OCI-M2 (cell line): ENCODE data around the gene TRIM41.
"Not testable (repeated sequence)": the region's sequence is repeated elsewhere in the genome, so short reads cannot be mapped to it uniquely, and the experiment has no call there.

Experiments used
- DNase-seq: peaks from one replicate; lab custom pipeline; 2025; ENCODE audit not compliant: unreplicated experiment; lab: John Stamatoyannopoulos, UW

The TRIM41 gene

DNA sequence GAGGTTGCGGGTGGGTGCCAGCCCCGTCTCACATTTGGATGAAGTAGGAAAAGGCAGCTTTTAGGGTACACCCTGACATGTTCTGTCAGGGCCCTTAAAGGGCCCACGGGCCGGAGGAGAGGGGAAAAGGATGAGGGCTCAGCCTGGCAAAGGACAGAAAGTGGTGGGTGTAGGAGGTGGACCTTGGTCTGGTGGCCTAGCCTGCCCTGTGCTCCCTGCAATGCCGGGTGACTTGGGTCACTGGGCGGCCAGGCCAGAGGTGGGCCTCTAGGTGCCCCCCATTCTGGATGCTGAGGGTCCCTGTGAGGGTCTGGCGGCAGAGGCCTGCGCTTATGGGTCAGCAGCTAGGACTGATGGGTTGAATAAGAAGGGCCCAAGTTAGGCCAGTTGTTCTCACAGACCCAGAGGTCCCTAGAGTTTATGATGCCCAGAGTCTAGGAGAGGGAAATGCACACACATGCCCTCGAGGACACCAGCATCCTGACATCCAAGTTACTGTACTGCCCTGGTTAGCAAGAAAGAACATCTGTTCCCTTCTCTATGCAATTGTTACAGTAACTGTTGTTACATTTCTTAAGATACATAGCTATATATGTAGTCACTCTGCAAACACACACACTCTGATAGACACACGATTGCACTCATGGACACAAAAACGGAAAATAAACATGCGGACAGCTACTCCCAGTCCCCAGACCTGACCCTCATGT lies 30.6 kb upstream of the TRIM41 start:
- no peak for DNase-seq

DNA sequence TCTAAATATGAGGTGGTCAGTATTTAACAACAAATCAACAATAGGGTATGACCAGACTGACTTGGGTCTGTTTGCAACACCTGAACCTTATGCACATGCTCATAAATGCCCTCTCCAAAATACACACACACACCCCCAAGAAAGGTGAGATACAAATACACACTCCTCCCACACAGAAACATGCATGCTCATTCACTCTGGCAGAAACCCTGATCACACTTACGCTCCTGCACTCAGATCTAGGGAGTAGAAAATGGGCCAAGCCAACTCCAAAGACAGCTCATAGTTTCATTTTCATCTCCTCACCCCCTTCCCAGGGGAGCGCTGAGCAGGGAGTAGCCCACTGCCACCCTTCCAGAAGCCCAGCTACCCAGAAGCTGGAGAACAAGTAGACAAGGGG lies 29.4 kb upstream of the TRIM41 start:
- no peak for DNase-seq

DNA sequence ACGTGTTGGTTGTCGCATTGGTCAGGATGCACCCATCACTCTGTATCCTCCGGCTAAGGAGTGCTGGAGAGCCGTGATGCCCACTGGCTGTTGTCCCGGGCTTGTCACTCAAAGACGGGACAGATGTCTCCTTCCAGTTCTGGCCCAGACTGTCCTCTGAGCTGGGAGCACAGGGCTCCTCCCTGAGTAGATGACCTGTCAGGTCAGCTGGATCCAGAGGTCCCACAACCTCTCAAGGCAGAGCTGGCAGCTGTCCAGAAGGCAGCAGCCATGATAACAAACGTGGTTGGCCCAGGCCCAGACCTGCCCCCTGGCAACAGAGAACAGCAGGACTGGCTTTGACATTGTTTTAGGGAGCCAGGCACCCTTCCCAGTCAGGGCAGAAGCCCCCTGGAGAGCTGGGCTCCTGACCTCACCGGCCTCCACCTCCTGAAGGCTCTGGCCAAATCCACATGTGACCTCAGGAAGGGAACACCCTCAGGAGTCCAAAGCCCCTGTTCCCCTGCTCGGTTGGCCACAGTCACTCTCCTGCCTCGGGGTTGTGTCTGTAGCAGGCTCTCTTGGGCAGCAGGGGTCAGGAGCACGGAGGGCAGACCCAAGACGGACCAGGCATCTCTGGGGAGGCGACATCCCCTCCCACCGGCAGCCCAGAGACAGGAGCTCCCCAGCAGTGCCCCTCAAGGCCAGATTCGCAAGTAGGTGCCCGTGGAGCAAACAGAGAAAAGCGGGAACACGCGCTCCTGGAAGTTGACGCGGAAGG lies 28.4 kb upstream of the TRIM41 start:
- no peak for DNase-seq

DNA sequence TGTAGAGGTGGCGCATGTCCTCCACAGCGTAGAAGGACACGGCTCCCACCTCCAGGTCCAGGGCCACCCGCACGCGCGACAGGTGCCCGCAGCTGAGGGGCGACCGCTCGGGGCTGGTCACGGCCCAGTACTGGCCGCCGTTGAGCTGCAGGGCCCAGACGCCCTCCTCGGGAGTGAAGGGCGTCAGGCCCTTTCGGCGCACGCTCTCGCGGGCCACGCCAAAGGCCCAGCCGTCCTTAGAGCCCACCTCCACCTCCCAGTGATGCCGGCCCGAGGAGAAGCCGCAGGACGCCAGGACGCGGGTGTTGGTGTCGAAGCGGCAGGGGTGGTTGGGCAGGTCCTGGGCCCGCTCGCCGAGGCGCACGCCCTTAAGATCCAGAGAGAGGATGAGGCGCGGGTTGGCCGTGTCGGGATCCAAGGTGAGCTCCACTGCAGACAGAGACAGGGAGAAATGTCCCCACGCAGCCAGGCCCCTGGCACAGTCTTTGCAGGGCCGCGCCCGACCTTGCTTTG lies 27.8 kb upstream of the TRIM41 start:
- DNase-seq, result no peak

DNA sequence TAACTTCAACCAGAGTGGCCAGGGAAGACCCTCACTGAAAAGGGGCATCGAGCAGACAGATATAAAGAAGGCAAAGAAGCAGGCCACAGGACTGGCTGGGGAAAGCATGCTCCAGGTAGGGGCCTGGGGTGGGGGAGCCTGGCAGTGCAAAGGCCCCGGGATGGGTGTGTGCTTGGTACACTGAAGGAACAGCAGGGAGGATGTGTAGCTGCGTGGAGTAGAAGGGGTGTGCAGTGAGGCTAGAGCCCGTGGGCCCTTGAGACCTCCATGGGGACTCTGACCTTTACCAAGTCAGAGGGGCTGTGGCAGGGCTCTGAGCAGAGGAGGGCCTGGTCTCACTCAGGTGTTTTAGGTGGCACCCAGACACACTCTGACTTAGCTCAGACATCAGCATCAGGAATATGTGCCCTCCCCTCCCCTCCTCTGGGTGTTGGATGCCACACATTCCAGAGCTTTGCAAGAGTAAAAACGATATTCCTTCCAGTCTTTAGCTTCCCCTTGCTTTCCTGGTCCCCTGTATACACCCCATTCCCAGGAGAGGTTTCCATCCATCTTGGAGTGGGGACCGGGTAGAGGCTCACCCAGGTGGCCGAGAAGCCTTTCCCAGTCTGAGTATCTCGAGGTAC lies 25.6 kb upstream of the TRIM41 start:
- no peak for DNase-seq

DNA sequence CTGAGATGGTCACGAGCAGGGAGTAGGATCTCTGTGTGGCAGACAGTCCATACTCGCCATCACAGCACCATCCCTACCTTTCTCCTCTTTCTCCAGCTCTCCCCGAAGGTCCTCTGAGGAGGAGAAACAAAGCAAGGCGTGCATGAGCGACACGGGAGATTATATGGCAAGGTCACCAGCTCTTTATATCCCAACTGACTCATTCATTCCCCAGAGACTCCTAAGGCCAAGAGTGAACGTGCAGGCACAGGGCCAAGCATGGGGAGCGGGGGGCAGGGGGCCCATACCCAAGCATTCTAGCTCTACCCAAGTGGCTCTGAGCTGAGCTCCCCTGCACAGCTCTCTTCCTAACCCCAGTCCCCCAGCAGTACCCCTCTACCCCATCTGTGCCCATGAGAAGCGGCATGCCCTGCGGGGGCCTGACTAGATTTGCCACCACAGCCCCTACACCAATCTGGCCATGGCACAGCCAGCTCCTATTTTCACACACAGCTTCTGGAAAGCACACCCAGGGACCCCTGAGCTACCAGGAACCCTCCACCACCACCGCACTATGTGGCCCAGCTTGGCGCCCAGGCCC lies 24.9 kb upstream of the TRIM41 start:
- DNase-seq, result no peak

DNA sequence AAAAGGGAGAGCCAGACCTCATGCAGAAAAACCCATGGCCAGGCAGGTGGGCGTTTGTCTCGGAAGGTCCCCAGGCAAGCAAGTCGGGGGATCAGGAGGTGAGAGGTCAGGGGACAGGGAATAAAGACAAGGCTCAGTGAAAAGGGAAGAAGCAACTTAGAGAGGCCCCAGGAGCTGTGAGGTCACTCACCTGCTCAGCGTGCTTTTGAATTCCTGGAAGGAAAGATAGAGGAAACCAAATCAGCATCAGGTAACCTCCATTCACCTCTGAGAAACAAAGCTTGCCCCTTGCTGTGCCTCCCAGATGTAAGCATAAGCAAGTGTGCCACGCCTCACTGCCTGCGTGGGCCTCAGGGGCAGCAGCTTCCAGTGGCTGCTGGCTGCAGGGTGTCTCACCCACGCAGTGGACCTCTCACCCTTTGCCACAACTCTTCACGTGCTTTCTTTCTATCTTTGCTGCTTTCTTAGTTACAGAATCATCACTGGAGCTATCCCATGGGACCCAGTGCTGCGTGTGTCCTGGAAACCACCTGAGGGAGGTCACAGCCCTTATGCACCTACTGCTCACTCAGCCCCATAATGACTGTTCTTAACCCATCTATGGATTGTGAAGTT lies 24.1 kb upstream of the TRIM41 start:
- DNase-seq, result no peak

DNA sequence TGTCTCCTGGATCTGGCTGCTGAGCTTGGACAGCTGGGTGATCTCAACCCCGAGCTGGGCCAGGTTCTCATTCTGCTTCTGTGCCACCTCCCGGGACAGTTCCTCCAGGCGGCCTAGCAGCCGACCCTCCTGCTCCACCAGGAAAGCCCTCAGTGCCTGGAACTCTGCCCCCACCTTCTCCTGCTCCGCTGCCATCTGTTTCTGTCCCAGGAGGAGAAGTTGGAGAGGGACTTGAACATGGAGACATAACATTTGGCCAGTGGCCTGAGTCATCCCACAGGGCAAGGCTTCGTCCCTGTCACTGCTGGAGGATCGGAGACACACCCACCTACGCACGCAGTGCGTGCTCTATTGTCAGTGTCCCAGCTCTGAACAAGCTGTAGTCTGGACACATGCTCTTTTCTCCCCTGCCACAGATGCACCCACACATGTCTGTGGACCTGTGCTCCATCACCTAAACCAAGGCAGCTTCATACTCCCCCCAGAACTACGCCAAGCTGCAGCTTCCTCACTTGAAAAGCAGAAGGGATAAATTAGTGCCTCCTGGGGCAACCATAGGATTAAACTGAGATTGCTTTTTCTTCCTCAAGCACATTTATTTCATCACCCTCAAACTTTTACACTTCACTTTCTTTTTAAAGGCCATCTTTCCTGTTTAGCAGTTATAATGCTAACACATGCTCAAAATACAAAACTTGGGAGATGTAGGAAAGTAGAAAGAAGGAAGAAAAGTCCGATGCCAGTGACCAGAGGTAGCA lies 23.0 kb upstream of the TRIM41 start:
- DNase-seq, result no peak

DNA sequence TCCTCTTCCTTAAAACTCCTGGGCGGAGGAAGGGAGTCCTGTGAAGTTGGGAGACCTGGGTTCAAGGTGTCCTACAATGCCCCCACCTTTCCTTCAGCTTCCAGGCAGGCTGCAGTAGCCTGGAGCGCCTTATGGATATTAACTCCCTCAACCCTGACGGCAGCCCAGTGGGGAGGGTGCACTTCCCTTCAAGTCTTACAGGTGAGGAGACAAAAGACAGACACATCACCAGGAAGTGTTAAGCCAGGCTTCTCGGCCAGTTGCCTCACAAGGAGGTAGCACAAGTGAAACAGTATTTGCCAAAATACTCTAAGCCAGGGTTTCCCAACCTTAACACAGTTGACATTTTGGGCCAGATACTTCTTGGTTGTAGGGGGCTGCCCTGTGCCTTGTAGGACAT lies 22.3 kb upstream of the TRIM41 start:
- DNase-seq, result no peak

DNA sequence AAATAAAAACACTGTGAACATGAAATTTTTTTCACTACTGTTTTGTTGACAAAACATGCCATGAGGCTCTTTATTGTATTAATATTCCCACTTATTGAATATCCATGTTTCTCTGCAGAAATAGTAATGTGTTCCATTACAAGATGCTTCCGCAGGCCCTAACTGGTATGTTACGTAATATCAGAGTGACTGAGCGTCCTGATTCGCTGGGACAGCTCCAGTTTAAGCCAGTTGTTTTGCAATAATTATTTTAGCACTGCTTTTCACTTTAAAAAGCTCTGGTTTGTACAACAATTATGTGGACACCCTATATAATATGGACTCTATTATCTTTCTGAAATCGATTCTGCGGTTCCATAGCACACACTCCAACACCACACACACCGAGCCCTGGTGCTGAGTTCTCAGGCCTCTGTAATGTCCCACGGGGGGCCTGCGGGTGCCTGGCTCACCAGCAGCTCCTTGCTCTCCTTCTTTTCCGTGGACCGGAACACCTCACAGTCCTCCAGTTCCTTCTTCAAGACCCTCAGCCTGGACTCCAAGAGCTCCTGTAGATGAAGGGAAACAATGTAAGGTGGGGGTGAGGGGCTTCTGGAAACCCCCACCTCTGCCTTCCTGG lies 19.9 kb upstream of the TRIM41 start:
- DNase-seq, result no peak

DNA sequence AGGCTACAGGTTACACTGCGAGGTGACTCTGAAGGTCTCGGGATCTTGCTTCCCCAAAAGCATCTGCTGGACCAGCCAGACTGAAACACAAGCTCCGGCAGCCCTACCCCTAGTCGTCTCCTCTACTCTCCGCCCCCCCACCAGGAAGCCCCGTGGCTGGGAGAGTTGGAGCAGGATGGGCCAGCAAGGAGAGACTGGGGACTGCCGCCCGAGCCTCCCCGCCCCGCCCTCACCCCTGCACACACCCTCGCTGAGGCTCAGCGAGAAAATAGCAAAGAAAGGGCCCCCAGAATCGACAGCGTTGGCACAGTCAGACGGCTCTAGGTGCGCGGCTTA lies 19.3 kb upstream of the TRIM41 start:
- no peak for DNase-seq

DNA sequence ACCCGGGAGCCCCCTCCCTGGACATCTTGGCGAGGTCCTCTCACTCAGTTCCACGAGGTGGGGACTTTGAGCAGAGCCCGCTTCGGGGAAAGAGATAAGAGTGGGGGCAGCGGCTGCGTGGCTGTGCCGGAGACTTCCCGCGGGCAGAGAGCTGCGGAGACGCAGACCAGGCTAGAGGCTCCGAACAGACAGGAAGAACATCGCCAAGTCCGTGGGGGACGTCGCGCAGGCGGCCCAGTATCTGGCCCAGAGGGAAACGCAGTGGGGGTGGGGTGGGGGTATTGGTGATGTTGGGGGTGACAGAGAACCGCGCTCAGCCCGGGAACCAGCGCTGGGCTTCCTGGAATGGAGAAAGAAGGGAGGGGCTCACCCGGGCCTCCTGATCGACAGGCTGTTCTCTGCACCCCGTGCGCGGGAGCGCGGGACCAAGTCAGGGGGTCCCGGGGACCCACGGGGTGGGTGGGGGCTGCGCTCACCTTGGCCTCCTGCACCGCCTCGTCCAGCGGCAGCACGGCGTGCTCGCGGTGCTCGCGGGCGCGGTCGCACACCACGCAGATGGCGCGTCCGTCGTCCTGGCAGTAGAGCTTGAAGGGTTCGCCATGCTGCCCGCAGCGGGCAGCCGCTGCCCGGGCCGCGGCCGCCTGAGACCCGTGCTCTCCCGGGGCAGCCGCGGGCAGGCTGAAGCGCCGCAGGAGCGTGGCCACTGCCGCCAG lies 18.8 kb upstream of the TRIM41 start:
- DNase-seq, result no peak

DNA sequence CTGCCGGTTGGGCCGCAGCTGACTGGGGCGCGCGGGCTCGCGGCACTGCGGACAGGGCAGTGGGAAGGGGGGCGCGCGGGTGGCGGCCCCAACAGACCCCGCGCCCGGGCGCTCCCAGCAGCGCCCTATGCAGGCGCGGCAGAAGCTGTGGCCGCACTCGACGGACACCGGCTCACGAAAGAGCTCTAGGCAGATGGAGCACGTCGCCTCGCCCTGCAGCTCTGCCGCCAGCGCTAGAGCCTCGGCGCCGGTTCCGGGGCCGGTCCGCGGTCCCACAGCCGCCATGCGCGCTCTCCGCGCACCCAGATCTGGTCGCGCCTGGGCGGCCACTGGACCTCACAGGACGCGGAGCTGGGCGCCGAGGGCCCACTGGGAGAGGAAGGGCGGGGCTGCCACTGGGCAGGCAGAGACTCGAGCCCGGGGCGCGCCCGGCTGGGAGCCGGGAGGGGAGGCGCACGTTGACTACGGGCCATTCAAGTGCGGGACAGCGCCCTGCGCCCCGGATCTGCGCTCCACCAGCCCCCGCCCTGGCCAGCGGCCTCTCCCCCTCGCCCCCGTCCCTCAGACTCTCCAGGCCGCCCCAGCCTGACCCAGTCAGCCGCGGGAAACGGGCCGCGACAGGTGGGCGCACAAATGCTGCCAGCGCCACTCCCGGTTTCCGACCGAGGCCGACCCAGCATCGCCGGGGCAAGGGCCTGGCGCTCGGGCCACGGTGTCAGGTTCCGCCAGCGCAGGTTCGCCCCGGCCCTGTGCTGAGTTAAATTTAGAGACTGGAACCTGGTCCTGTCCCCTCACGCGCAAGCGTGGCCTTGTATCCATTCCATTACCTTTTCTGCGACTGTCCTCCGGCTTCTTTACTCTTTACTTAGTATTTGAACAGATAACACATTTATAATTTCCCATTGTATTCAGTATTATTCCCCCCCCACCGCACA lies 18.0 kb upstream of the TRIM41 start, which contains the start of gene TRIM7:
Gene TRIM7, minus strand, starts transcription at position 371 of the 935 bp plus-strand sequence. Its CDS starts 86 bp downstream, at position 285.
- DNase-seq, result no peak

DNA sequence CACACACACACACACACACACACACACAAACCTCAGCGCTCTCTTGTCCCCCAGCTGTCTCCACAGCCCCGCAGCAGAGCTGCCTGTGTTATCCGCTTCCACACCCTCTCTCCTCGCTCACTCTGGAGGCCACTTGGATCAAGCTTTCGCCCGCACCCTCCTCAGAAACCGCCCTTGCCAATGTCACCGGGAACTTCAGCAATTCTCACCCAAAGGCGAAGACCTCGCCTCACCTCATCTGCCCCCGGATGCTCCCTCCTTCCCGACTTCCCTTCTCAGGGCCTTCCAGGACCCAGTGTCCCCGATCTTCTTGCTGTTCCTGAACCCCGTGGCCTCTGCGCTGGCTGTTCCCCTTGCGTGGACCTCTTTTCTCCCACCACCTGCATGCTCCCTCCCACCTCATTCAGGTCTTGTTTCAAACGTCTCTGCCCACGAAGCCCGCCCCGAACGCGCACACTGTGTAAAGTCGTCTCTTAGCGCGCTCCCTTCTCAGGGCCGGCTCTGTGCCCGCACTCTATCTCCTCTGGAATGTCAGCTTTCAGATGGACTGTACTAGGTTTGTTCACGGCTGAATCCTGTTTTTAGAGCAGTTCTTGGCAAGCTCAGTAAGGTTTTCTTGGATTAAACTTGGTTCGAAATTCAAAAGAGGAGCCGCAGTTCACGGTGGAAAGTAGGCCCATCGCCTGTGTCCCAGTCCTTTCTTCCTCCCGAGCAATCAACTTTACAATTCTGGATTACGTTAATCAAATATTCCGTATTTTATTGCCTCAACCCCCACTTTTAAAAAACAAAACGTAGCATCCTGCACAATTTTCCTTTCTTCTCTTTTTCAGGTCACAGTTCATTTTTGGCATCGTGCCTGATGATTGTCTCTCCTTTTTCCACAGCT lies 17.1 kb upstream of the TRIM41 start:
- no peak for DNase-seq

DNA sequence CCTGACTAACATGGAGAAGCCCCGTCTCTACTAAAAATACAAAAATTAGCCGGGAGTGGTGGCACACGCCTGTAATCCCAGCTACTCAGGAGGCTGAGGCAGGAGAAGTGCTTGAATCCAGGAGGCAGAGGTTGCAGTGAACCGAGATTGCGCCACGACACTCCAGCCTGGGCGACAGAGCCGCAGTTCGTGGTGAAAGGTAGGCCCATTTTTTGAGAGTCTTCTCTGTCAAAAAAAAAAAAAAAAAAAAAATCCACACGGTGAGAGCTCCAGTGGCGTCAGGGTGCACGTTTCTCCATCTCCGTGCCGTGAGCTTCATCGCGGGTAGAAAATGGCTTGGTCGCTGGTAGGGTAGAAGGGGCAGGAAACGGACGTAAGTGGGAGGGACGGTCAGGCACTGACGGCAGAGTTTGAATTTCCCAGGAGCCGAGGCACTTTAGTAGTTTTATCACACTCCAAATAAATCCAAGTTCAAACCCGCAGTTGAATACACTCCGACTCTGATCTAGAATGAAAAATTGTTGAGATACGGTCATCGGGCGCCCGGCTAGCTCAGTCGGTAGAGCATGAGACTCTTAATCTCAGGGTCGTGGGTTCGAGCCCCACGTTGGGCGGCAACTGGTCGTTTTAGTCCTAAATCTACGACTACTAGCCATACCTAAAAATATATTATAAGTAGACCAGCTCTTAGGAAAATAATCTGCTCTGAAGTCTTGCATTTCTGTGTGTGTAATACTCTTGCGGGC lies 15.7 kb upstream of the TRIM41 start:
- no peak for DNase-seq

DNA sequence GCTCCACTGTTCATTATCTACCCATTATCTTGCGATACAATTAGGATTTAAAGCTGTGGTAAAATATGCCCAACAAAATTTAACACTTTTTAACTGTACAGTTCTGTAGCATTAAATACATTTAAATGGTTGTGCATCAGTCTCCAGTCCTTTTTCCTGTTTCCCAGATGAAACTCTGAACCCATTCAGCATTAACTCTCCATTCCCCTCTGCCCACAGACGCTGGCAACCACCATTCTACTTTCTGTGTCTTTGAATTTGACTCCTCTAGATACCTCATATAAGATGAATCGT lies 15.2 kb upstream of the TRIM41 start:
- no peak for DNase-seq

DNA sequence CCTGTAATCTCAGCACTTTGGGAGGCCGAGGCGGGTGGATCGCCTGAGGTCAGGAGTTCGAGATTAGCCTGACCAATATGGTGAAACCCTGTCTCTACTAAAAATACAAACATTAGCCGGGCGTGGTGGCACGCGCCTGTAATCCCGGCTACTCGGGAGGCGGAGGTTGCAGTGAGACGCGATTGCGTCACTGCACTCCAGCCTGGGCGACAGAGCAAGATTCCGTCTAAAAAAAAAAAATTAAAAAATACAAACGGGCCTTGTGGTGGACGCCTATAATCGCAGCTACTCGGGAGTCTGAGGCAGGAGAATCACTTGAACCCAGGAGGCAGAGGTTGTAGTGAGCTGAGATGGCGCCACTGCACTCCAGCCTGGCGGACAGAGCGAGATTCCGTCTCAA lies 14.1 kb upstream of the TRIM41 start:
- DNase-seq, result not testable (repeated sequence)
